Pancreas (tissue), 10 donors: ENCODE results near the gene ITPR1. TPM values are rescaled to one million over a fixed set of nuclear protein-coding genes. Genes with fewer than 3 reads are reported as not detected.

Experiments
- ATAC-seq, 4 donors: fragments of 200-7000 bp; cut with Tn5 transposase; one replicate each; pipeline versions ENCODE4 v1.8.0 to v1.9.1; 2020; ENCODE audit warnings: mild to moderate bottlenecking in 4 of 4, moderate library complexity in 4 of 4
- DNase-seq, 6 donors: peaks; one replicate each; pipeline ENCODE4 v3.0.0-alpha.2; 2020
- FAIRE-seq: peaks from 2 replicates; lab custom pipeline; 2012; peaks lifted over from hg19 to GRCh38; lab: Jason Lieb, UNC
- H3K27ac ChIP-seq, 4 donors: fragments of 200-600 bp; sonication (generic); 1 replicate in 3 of 4; 2 replicates in 1 of 4; pipeline versions ENCODE4 v1.5.0 to v1.8.0; 2020
- H3K27me3 ChIP-seq, 4 donors: fragments of 200-600 bp; one replicate each; pipeline ENCODE4 v1.8.0; 2021
- H3K36me3 ChIP-seq, 3 donors: fragments of 200-600 bp; sonication (generic) in 1 of 3; one replicate each; pipeline versions ENCODE4 v1.5.0 to v1.8.0; 2020 to 2021
- H3K4me1 ChIP-seq, 3 donors: fragments of 200-600 bp; one replicate each; pipeline ENCODE4 v1.8.0; 2021
- H3K4me3 ChIP-seq, 4 donors: fragments of 200-600 bp; sonication (generic) in 2 of 4; one replicate each; pipeline versions ENCODE4 v1.5.0 to v1.8.0; 2020 to 2021
- H3K9me3 ChIP-seq, 4 donors: fragments of 200-600 bp; one replicate each; pipeline ENCODE4 v1.8.0; 2021
- CTCF ChIP-seq, 4 donors: fragments of 200-600 bp; sonication (generic) in 3 of 4; IDR thresholded peaks; one replicate each; pipeline versions ENCODE4 v1.5.0 to v1.8.0; 2021; ENCODE audit warnings: antibody characterized with exemption in 4 of 4
- WGBS, 2 donors: extraction: QIAGEN DNeasy Blood & Tissue Kit; methylation state at CpG; one replicate each; pipeline ENCODE4 v1.1.7; 2013; 5-methylcytosine and 5-hydroxymethylcytosine counted together
- intact Hi-C, 3 donors: fragments of 100-400 bp; cut with DNase I; formaldehyde crosslinking; loops; one replicate each; pipeline versions ENCODE4 v1.11.1 to v1.14.2; 2022
- polyA plus RNA-seq, 2 donors: library from polyadenylated mRNA; stranded (reverse); fragments of 200-250 nt; gene quantifications; one replicate each; pipeline ENCODE4 v1.2.3, GENCODE V29; 2013
- total RNA-seq, 6 donors: library from RNA; stranded (reverse); fragmentation: NEBNext Ultra II Directional in 4 of 6; extraction: Animal tissue kit (Norgen Biotek cat#: 25700) in 4 of 6; gene quantifications; one replicate each; pipeline versions ENCODE4 v1.2.1 to v1.2.4, GENCODE V29; 2021 to 2023
- donor health status: healthy with polysubstance abuse.
- donor health status: DM: no; HTN: no; CAD: no; lungs with moderate emphysema.
- donor health status: DM: no; HTN: no; CAD: no.
- donor health status: control.
- donor health status: control.
- donor health status: Bipolar disorder and iron deficiency.
- donor health status: DM: yes; HTN: yes; CAD: no.
- donor health status: DM: no; HTN: no; CAD: no.
- donor health status: DM: no; HTN: no; CAD: no.
- donor health status: DM: yes; HTN: yes; CAD: no.

Gene ITPR1
- total and polyA plus RNA-seq, 8 donors: 4.5 to 19.1 (median 10.1) TPM

GRCh38 chr3:4570840-4571621, 77.9 kb downstream of the ITPR1 start:
- ATAC-seq: no peak
- DNase-seq: no peak
- H3K27ac ChIP-seq: no peak overlapping the region
- intact Hi-C loops: no loop called here
- H3K27me3 ChIP-seq: no peaks in the 10 kb centered on the region
- H3K36me3 ChIP-seq: no peaks in the 10 kb centered on the region
- peaks cover 0 to 2% (median 0%) of the 10 kb centered on the region in 3 donors for H3K4me1 ChIP-seq
- no peak for TF ChIP-seq CTCF (IDR thresholded peaks at IDR 0.05)
- FAIRE-seq: no peak
- 64 to 74% methylated on average over 7 of the region's 7 CpGs for WGBS, 2 donors
- no peaks in the 10 kb centered on the region for H3K9me3 ChIP-seq
- H3K4me3 ChIP-seq: no peak overlapping the region

- no peaks in the 10 kb centered on the region for H3K4me1 ChIP-seq
- intact Hi-C loops: no loop called here
- no peaks in the 10 kb centered on the region for H3K9me3 ChIP-seq
- DNase-seq (no peak), ATAC-seq (peak in 2 of 4 donors; percentile 15 to 16), FAIRE-seq (no peak)
- H3K4me3 ChIP-seq: no peak overlapping the region
- H3K27me3 ChIP-seq: no peaks in the 10 kb centered on the region
- H3K36me3 ChIP-seq: no peaks in the 10 kb centered on the region
- 89 to 90% methylated on average over 1 of the region's 1 CpG for WGBS, 2 donors
- no peak overlapping the region for H3K27ac ChIP-seq
- no peak for TF ChIP-seq CTCF (IDR thresholded peaks at IDR 0.05)
These were observed 78.7 kb downstream of the ITPR1 start for GRCh38 chr3:4571690-4572334.

- intact Hi-C loops: no loop called here
- Histone ChIP-seq H3K4me3 (no peak overlapping the region), H3K36me3 (no peaks in the 10 kb centered on the region), H3K9me3 (no peaks in the 10 kb centered on the region), H3K4me1 (no peaks in the 10 kb centered on the region), H3K27ac (no peak overlapping the region), H3K27me3 (no peaks in the 10 kb centered on the region)
- no peak for TF ChIP-seq CTCF (IDR thresholded peaks at IDR 0.05)
- DNase-seq (no peak), ATAC-seq (no peak), FAIRE-seq (no peak)
- WGBS, 2 donors: 81 to 90% methylated on average over 2 of the region's 2 CpGs
These were observed 80.0 kb downstream of the ITPR1 start for GRCh38 chr3:4573153-4573552.

GRCh38 chr3:4574426-4574965, 81.3 kb downstream of the ITPR1 start:
- H3K27me3 ChIP-seq: no peaks in the 10 kb centered on the region
- WGBS, 2 donors: 78 to 82% methylated on average over 6 of the region's 6 CpGs
- intact Hi-C loops: no loop called here
- no peaks in the 10 kb centered on the region for H3K36me3 ChIP-seq
- no peak for DNase-seq
- TF ChIP-seq CTCF (IDR thresholded peaks at IDR 0.05): no peak
- no peak for FAIRE-seq
- no peak for ATAC-seq
- no peaks in the 10 kb centered on the region for H3K4me1 ChIP-seq
- H3K4me3 ChIP-seq: no peak overlapping the region
- no peak overlapping the region for H3K27ac ChIP-seq
- no peaks in the 10 kb centered on the region for H3K9me3 ChIP-seq

- Histone ChIP-seq H3K9me3 (no peaks in the 10 kb centered on the region), H3K27me3 (no peaks in the 10 kb centered on the region), H3K4me3 (no peak overlapping the region), H3K4me1 (no peaks in the 10 kb centered on the region), H3K36me3 (no peaks in the 10 kb centered on the region), H3K27ac (no peak overlapping the region)
- FAIRE-seq: no peak
- no peak for TF ChIP-seq CTCF (IDR thresholded peaks at IDR 0.05)
- intact Hi-C loops: no loop called here
- DNase-seq: no peak
- ATAC-seq: no peak
These were observed 82.2 kb downstream of the ITPR1 start for GRCh38 chr3:4575381-4575780.
